Measurements from ENCODE around the gene KLHL1.

The KLHL1 gene

GRCh38 chr13:70051531-70051930, 56.7 kb downstream of the KLHL1 start:
- no peak overlapping the region for H3K4me3 ChIP-seq (ENCODE audit: low read depth, low read length)
- TF ChIP-seq CTCF (IDR thresholded peaks at IDR 0.05; ENCODE audit: borderline replicate concordance, insufficient read depth, low read depth, low read length): no peak

DNA sequence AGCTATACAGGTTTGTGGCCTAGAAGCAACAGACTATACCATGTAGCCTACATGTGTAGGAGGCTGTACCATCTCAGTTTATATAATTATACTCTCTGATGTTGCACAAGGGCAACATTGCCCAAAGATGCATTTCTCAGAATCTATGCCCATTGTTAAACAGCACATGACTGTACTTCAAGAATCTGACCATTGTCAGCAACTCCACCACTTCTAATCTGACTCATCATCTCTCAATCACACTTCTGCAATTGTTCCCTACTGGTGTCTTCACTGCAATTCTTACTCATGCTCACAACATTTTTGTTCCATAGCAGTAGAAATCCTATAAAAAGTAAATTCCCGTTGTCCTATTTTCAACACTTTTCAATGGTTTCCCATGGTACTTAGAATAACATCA, 64.6 kb downstream of the KLHL1 start:
- no peak for TF ChIP-seq CTCF (IDR thresholded peaks at IDR 0.05; ENCODE audit: borderline replicate concordance, insufficient read depth, low read depth, low read length)
- H3K4me3 ChIP-seq (ENCODE audit: low read depth, low read length): no peak overlapping the region

GRCh38 chr13:70042193-70042592, 66.1 kb downstream of the KLHL1 start:
- H3K4me3 ChIP-seq (ENCODE audit: low read depth, low read length): no peak overlapping the region
- TF ChIP-seq CTCF (IDR thresholded peaks at IDR 0.05; ENCODE audit: borderline replicate concordance, insufficient read depth, low read depth, low read length): no peak

GRCh38 chr13:70034286-70034685, 74.0 kb downstream of the KLHL1 start:
- no peak overlapping the region for H3K4me3 ChIP-seq (ENCODE audit: low read depth, low read length)
- TF ChIP-seq CTCF (IDR thresholded peaks at IDR 0.05; ENCODE audit: borderline replicate concordance, insufficient read depth, low read depth, low read length): no peak

GRCh38 chr13:70027551-70027950, 80.7 kb downstream of the KLHL1 start:
- TF ChIP-seq CTCF (IDR thresholded peaks at IDR 0.05; ENCODE audit: borderline replicate concordance, insufficient read depth, low read depth, low read length): no peak
- H3K4me3 ChIP-seq (ENCODE audit: low read depth, low read length): no peak overlapping the region

DNA sequence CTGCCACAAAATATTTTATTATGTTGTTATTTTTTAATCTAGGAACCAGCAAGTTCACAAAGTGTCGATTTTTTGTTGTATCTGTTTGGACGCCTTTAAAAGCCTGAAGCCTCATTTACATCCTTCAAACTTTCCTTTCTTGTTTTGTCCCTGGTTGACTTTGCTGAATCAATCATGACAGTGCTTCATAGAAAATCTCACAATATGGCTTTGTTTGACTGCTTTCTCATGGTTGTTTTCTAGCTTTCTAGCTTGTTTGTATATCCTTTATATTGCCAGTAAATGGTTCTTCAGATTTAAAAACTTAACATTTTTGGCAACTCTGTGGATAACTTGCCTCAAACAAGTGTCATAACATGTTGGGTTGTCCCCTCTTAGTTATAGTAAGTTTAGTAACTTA, 84.7 kb downstream of the KLHL1 start:
- no peak overlapping the region for H3K4me3 ChIP-seq (ENCODE audit: low read depth, low read length)

DNA sequence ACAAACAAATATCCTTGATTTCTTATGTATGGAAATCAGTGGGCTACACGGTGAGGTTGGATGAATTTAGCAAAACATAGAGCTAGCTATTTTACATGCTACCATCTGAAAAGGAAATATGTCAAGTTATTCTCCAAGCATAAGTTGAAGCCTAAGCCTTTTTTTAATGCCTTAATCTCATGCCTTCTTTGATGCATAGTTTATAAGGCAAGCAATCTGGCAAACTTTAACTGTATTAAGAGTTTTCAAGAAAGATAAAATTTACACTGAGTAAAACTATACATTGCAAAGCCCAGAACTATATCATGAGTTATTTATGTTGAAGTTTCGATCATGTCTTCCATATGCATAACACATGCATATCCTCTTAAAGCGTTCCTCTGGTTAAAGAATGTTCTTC, 85.6 kb downstream of the KLHL1 start:
- TF ChIP-seq CTCF (IDR thresholded peaks at IDR 0.05; ENCODE audit: borderline replicate concordance, insufficient read depth, low read depth, low read length): no peak

More for the DNA sequence above, 84.7 kb downstream of the KLHL1 start:
- TF ChIP-seq CTCF (IDR thresholded peaks at IDR 0.05; ENCODE audit: borderline replicate concordance, insufficient read depth, low read depth, low read length): no peak

More for the DNA sequence above, 85.6 kb downstream of the KLHL1 start:
- no peak overlapping the region for H3K4me3 ChIP-seq (ENCODE audit: low read depth, low read length)

All from GM12875 (cell line).